Germinal center (tissue), 1 donor: ENCODE data around the gene PRX.
"Not testable (repeated sequence)": the region's sequence is repeated elsewhere in the genome, so short reads cannot be mapped to it uniquely, and the experiment has no call there.

ENCODE experiments used
- DNase-seq: peaks from one replicate; pipeline ENCODE4 v3.0.0; 2012; ENCODE audit warnings: mixed read lengths, low spot score

Gene PRX

GRCh38 chr19:40413291-40413845 lies at the start of gene PRX:
Gene PRX, minus strand, starts transcription at chr19:40413378. Its CDS starts 5,446 bp downstream, at chr19:40407932.
- DNase-seq: no peak

GRCh38 chr19:40461669-40462221 lies 48.6 kb upstream of the PRX start:
- DNase-seq: no peak

- no peak for DNase-seq
Measured at GRCh38 chr19:40460185-40460584, 47.0 kb upstream of the PRX start.

GRCh38 chr19:40458597-40458974 lies 45.4 kb upstream of the PRX start:
- no peak for DNase-seq

GRCh38 chr19:40457953-40458596 lies 44.9 kb upstream of the PRX start:
- no peak for DNase-seq

- no peak for DNase-seq
Measured at GRCh38 chr19:40457048-40457447, 43.9 kb upstream of the PRX start.

GRCh38 chr19:40453943-40454342 lies 40.8 kb upstream of the PRX start:
- not testable (repeated sequence) for DNase-seq

GRCh38 chr19:40453151-40453735 lies 40.1 kb upstream of the PRX start:
- DNase-seq: no peak

GRCh38 chr19:40452016-40452415 lies 38.8 kb upstream of the PRX start:
- no peak for DNase-seq

GRCh38 chr19:40450664-40451063 lies 37.5 kb upstream of the PRX start:
- DNase-seq: no peak

- no peak for DNase-seq
Measured at GRCh38 chr19:40449506-40449905, 36.3 kb upstream of the PRX start.

GRCh38 chr19:40446263-40446784 lies 33.1 kb upstream of the PRX start:
- DNase-seq: no peak

GRCh38 chr19:40445780-40446262 lies 32.6 kb upstream of the PRX start:
- no peak for DNase-seq

GRCh38 chr19:40444825-40445312 lies 31.7 kb upstream of the PRX start:
- DNase-seq: no peak

GRCh38 chr19:40444000-40444824 lies 31.0 kb upstream of the PRX start, which contains the start of gene SERTAD3:
Gene SERTAD3, minus strand, starts transcription at chr19:40444335. Its CDS starts 2,255 bp downstream, at chr19:40442080.
- DNase-seq: peak; percentile 98

GRCh38 chr19:40443131-40443999 lies 30.2 kb upstream of the PRX start:
- DNase-seq: peak; percentile 99

- no peak for DNase-seq
Measured at GRCh38 chr19:40442328-40443130, 29.4 kb upstream of the PRX start.

- no peak for DNase-seq
Measured at GRCh38 chr19:40441719-40442253, 28.6 kb upstream of the PRX start.

GRCh38 chr19:40438284-40438683 lies 25.1 kb upstream of the PRX start:
- DNase-seq: no peak
